GM12873 (cell line): ENCODE results near the gene KLHL34.

Experiments used
- CTCF ChIP-seq: IDR thresholded peaks from 2 replicates; pipeline ENCODE4 v1.5.1; 2012; ENCODE audit warnings: low read depth, mild to moderate bottlenecking, moderate library complexity, low read length, control low read depth; ENCODE audit not compliant: insufficient read depth; ENCODE audit errors: missing control alignments

Gene KLHL34

GRCh38 chrX:21658152-21658737, at the start of gene KLHL34:
TSS of gene KLHL34 (minus strand) at chrX:21658330. CDS start at chrX:21657788, 542 bp downstream.
- TF ChIP-seq CTCF = no peak

GRCh38 chrX:21705225-21705624, 47.1 kb upstream of the KLHL34 start:
- no peak for TF ChIP-seq CTCF

GRCh38 chrX:21702725-21703124, 44.6 kb upstream of the KLHL34 start:
- no peak for TF ChIP-seq CTCF

- no peak for TF ChIP-seq CTCF
Observed at GRCh38 chrX:21700967-21701366, 42.8 kb upstream of the KLHL34 start.

GRCh38 chrX:21700275-21700674, 42.1 kb upstream of the KLHL34 start:
- no peak for TF ChIP-seq CTCF

- TF ChIP-seq CTCF = no peak
Observed at GRCh38 chrX:21699136-21699535, 41.0 kb upstream of the KLHL34 start.

GRCh38 chrX:21698272-21698671, 40.1 kb upstream of the KLHL34 start:
- TF ChIP-seq CTCF = no peak

GRCh38 chrX:21691512-21692018, 33.4 kb upstream of the KLHL34 start:
- no peak for TF ChIP-seq CTCF
